ENCODE data around the gene GSG1L.

The GSG1L gene

GRCh38 chr16:27759301-27759871, 304.1 kb downstream of the GSG1L start:
- no peak overlapping the region for H3K4me3 ChIP-seq (ENCODE audit: low read length)
- no peak for TF ChIP-seq CTCF (conservative IDR thresholded peaks at IDR 0.05; ENCODE audit: low read depth, low read length)
- no peak for DNase-seq (ENCODE audit: low read depth)

GRCh38 chr16:27758544-27758943, 305.0 kb downstream of the GSG1L start:
- no peak for DNase-seq (ENCODE audit: low read depth)
- no peak for TF ChIP-seq CTCF (conservative IDR thresholded peaks at IDR 0.05; ENCODE audit: low read depth, low read length)
- H3K4me3 ChIP-seq (ENCODE audit: low read length): no peak overlapping the region

GRCh38 chr16:27756206-27756970, 307.1 kb downstream of the GSG1L start:
- no peak for TF ChIP-seq CTCF (conservative IDR thresholded peaks at IDR 0.05; ENCODE audit: low read depth, low read length)
- no peak for DNase-seq (ENCODE audit: low read depth)
- H3K4me3 ChIP-seq (ENCODE audit: low read length): no peak overlapping the region

- DNase-seq (ENCODE audit: low read depth): no peak
- no peak for TF ChIP-seq CTCF (conservative IDR thresholded peaks at IDR 0.05; ENCODE audit: low read depth, low read length)
- no peak overlapping the region for H3K4me3 ChIP-seq (ENCODE audit: low read length)
Measured at GRCh38 chr16:27754788-27755690, 308.5 kb downstream of the GSG1L start.

GRCh38 chr16:27753563-27753962, 310.0 kb downstream of the GSG1L start:
- TF ChIP-seq CTCF (conservative IDR thresholded peaks at IDR 0.05; ENCODE audit: low read depth, low read length): no peak
- DNase-seq (ENCODE audit: low read depth): no peak
- H3K4me3 ChIP-seq (ENCODE audit: low read length): no peak overlapping the region

- H3K4me3 ChIP-seq (ENCODE audit: low read length): no peak overlapping the region
- TF ChIP-seq CTCF (conservative IDR thresholded peaks at IDR 0.05; ENCODE audit: low read depth, low read length): no peak
- no peak for DNase-seq (ENCODE audit: low read depth)
Measured at GRCh38 chr16:27752241-27752640, 311.3 kb downstream of the GSG1L start.

Data from retinal pigment epithelial cell (primary cell).